Measurements from ENCODE around the gene ELMO1.

Gene ELMO1

DNA sequence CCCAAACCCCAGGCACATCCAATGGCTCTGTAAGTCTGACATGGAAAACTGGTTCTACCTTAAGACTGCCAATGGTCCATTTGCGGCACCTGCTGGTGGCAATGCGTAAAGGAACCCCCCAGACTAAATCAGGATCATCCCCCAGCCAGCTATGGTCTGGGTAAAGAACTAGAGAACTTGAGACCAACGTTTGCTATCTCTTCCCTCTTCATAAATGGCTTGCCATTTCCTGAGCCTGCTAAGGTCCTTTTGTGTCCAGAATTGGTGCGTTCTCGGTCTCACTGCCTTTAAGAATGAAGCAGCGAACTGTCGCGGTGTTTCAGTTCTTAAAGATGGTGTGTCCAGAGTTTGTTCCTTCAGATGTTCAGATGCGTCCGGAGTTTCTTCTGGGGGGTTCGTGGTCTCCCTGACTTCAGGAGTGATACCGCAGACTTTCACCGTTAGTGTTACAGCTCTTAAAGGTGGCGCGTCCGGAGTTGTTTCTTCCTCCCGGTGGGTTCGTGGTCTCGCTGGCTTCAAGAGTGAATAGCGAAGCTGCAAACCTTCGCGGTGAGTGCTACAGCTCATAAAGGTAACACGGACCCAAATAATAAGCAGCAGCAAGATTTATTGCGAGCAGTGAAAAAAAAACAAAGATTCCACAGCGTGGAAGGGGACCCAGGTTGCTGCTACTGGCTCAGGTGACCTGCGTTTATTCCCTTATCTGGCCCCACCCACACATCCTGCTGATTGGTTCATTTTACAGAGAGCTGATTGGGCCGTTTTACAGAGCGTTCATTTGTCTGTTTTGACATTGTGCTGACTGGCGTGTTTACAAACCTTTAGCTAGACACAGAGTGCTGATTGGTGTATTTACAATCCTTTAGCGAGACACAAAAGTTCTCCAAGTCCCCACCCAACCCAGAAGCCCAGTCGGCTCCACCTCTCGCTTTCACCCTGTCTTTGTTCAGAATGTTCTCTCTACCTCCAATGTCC is 95.4 kb downstream of the ELMO1 start:
- peak; percentile 58 for DNase-seq (ENCODE audit: extremely low spot score)
- CTCF ChIA-PET = interaction anchor here (0.6 to 6.0 kb wide), 35 partner anchors 8 to 865 kb away, joined by 3 to 86 read pairs (median 5); partner anchors contain the start of gene ELMO1
- TF ChIP-seq, protein P1, sequence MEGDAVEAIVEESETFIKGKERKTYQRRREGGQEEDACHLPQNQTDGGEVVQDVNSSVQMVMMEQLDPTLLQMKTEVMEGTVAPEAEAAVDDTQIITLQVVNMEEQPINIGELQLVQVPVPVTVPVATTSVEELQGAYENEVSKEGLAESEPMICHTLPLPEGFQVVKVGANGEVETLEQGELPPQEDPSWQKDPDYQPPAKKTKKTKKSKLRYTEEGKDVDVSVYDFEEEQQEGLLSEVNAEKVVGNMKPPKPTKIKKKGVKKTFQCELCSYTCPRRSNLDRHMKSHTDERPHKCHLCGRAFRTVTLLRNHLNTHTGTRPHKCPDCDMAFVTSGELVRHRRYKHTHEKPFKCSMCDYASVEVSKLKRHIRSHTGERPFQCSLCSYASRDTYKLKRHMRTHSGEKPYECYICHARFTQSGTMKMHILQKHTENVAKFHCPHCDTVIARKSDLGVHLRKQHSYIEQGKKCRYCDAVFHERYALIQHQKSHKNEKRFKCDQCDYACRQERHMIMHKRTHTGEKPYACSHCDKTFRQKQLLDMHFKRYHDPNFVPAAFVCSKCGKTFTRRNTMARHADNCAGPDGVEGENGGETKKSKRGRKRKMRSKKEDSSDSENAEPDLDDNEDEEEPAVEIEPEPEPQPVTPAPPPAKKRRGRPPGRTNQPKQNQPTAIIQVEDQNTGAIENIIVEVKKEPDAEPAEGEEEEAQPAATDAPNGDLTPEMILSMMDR (IDR thresholded peaks at IDR 0.05; ENCODE audit: control extremely low read depth, extremely low read depth, low read depth, missing control alignments) = peak; percentile 86
- POLR2A ChIA-PET = interaction anchor here (0.8 to 1.2 kb wide), 3 partner anchors 8 to 30 kb away, joined by 3 to 5 read pairs (median 3); no protein-coding TSS in a partner anchor

DNA sequence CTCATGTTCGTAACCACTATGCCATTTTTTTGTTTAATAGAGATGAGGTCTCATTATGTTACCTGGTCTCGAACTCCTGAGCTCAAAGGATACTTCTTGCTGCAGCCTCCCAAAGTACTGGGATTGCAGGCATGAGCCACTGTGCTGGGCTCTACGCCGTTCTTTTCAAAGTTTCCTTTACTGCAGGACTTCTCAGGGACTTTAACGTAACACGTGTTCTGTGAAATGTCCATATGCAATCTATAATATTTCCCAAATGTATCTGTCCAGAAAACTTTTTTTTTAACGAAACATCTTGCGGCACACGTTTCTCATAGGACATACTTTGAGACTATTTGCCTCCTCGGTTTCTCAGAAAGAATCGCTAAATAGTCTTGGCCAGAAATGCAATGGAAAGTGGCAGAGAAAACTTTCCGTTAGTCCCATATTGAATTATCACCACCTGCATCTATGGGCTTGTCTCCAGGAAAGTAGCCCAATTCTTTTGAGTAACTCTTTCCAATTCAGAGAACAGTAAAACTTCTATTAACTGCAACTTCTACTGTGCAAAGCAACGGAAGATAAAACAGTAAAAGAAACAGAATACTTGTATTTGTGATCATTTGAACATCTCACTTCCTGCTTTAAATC is 96.3 kb downstream of the ELMO1 start:
- no peak for DNase-seq (ENCODE audit: extremely low spot score)
- CTCF ChIA-PET = interaction anchor here (0.9 to 6.0 kb wide), 25 partner anchors 8 to 865 kb away, joined by 3 to 86 read pairs (median 5); no protein-coding TSS in a partner anchor
- TF ChIP-seq, protein P1 (IDR thresholded peaks at IDR 0.05; ENCODE audit: control extremely low read depth, extremely low read depth, low read depth, missing control alignments) = no peak
- POLR2A ChIA-PET = no interaction called here

DNA sequence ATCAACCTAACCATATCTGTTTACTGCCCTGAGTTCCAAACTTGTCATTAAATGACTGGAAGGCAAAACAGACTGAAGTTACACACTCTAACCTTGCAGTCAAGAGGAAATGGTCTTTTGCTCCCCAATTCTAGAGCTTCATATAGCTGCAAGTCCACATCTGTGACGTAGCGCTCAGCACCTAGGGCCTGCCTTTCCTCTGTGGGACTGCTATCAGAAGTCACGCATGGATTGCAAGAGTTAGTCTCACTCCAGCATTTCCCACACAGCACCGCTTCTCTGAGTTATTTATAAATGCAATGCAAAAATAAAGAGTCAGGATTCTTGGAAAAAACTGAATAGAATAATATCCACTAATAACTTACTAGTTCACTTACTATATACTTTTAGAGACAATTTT is 96.9 kb downstream of the ELMO1 start:
- CTCF ChIA-PET = interaction anchor here (0.9 to 6.0 kb wide), 18 partner anchors 8 to 864 kb away, joined by 3 to 86 read pairs (median 5); no protein-coding TSS in a partner anchor
- no peak for DNase-seq (ENCODE audit: extremely low spot score)
- TF ChIP-seq, protein P1 (IDR thresholded peaks at IDR 0.05; ENCODE audit: control extremely low read depth, extremely low read depth, low read depth, missing control alignments) = no peak
- POLR2A ChIA-PET = no interaction called here

DNA sequence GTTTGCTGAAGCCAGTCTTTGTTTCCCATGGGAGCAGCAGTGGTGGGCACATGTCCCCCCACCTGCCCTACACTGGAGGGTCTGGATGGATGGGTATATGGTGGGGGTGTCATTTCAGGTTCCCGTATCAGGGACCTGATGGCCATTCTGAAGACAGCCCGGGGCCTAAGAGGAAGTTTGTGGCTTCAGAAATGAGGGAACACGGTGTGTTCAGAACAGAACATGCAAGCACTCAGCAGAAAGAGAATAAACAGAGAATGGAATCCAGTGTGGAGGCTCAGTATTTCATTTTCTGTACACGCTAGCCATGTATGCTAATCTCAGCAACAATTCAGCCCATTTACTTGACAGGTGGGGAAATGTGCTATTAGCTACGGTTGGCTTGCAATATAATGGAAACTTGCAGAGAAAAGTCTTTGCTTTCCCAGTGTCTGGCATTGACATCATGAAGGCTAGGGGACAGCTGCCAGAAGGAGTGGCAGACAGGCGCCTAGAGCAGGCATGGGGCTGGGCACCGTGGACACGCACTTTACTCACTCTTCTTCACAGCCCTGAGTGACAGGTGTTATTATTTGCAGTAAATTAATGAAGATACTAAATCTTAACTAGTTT is 98.6 kb downstream of the ELMO1 start:
- ChIA-PET CTCF (interaction anchor here (1.4 to 6.0 kb wide), 7 partner anchors 10 to 149 kb away, joined by 4 to 86 read pairs (median 29); no protein-coding TSS in a partner anchor), POLR2A (interaction anchor here (0.9 kb wide), 1 partner anchor 16 kb away, joined by 3 read pairs; no protein-coding TSS in a partner anchor)
- DNase-seq (ENCODE audit: extremely low spot score) = peak; percentile 24
- TF ChIP-seq, protein P1 (IDR thresholded peaks at IDR 0.05; ENCODE audit: control extremely low read depth, extremely low read depth, low read depth, missing control alignments) = no peak

DNA sequence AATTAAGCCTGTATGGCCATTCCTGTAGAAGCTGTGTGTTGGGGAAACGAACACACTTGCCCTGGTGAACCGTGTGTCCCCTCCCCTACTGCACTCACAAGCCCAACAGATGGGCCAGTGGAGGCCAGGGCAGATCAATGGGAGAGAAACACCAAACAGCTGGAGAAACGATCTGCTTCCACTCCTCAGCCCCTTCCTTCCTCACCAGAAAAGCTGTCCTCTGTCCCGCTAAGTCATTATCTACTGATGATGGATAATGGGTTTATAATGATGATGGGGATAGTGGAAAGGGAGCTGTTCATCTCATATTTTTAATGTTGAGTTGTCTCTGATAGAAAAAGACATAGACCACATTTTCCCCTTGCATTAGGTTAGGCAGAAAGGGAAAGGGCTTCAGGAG is 99.7 kb downstream of the ELMO1 start:
- no peak for DNase-seq (ENCODE audit: extremely low spot score)
- TF ChIP-seq, protein P1 (IDR thresholded peaks at IDR 0.05; ENCODE audit: control extremely low read depth, extremely low read depth, low read depth, missing control alignments) = no peak
- POLR2A ChIA-PET = no interaction called here
- CTCF ChIA-PET = interaction anchor here (1.4 to 10.5 kb wide), 3 partner anchors 9 to 113 kb away, joined by 3 to 54 read pairs (median 3); no protein-coding TSS in a partner anchor

DNA sequence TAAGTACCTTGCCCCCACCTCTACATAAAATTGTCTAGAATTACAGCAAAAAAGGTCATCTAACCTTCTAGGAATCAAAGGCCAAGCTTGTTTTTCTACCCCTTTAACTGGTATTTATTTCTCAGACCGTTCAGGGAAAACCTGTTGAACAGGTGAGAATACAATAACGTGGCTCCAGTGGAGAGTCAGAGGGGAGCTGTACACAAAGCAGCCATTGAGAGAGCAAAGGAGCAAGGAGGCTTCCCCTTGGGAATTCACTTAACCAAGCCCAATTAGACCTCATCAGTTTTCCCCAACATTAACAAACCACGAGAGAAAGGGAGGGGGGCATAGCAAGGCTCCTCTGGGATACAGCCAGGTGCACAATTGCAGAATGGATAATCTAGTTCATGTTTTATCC is 101.9 kb downstream of the ELMO1 start:
- no peak for DNase-seq (ENCODE audit: extremely low spot score)
- TF ChIP-seq, protein P1 (IDR thresholded peaks at IDR 0.05; ENCODE audit: control extremely low read depth, extremely low read depth, low read depth, missing control alignments) = no peak
- ChIA-PET POLR2A (no interaction called here), CTCF (interaction anchor here (1.2 to 10.5 kb wide), 4 partner anchors 9 to 111 kb away, joined by 4 to 54 read pairs (median 4); no protein-coding TSS in a partner anchor)
